GM12892 (cell line): Measurements from ENCODE around the gene IP6K3.
A peak's percentile ranks its signal among the peaks of the same experiment; 100 is the strongest.

Experiments
- DNase-seq: peaks from one replicate; pipeline ENCODE4 v3.0.0; 2011; ENCODE audit not compliant: insufficient read length
- FAIRE-seq: peaks from 2 replicates; lab custom pipeline; 2011; peaks lifted over from hg19 to GRCh38; lab: Jason Lieb, UNC
- POLR2A ChIP-seq: IDR thresholded peaks from 2 replicates; pipeline ENCODE4 v1.6.1; 2011; ENCODE audit warnings: low read depth, low read length, control low read depth
- POLR2AphosphoS5 ChIP-seq: IDR thresholded peaks from 2 replicates; pipeline ENCODE4 v1.6.1; 2011; ENCODE audit warnings: low read depth, low read length, control low read depth
- TAF1 ChIP-seq: IDR thresholded peaks from 2 replicates; pipeline ENCODE4 v1.6.1; 2011; ENCODE audit warnings: low read depth, mild to moderate bottlenecking, control low read depth, low read length, borderline replicate concordance

Gene IP6K3

GRCh38 chr6:33714385-33715040 lies 32.2 kb downstream of the IP6K3 start:
- DNase-seq, result no peak
- TF ChIP-seq POLR2AphosphoS5, result no peak
- no peak for TF ChIP-seq TAF1
- TF ChIP-seq POLR2A, result no peak
- FAIRE-seq, result no peak

- FAIRE-seq, result no peak
- no peak for DNase-seq
- no peak for TF ChIP-seq POLR2A
- TF ChIP-seq TAF1, result no peak
- TF ChIP-seq POLR2AphosphoS5, result no peak
Measured at GRCh38 chr6:33713786-33714185, 32.9 kb downstream of the IP6K3 start.

GRCh38 chr6:33712914-33713313 lies 33.8 kb downstream of the IP6K3 start:
- FAIRE-seq (no peak), DNase-seq (no peak)
- TF ChIP-seq TAF1 (no peak), POLR2A (no peak), POLR2AphosphoS5 (no peak)

GRCh38 chr6:33711140-33712129 lies 35.3 kb downstream of the IP6K3 start, which contains the start of gene UQCC2:
Gene UQCC2, minus strand, starts transcription at chr6:33711700. Its CDS starts 14 bp downstream, at chr6:33711686.
- FAIRE-seq (peak; percentile 98), DNase-seq (peak; percentile 95)
- TF ChIP-seq POLR2AphosphoS5 (peak; percentile 85), TAF1 (peak; percentile 95), POLR2A (peak; percentile 95)

GRCh38 chr6:33710296-33711121 lies 36.2 kb downstream of the IP6K3 start:
- DNase-seq, result no peak
- no peak for FAIRE-seq
- TF ChIP-seq POLR2A (no peak), TAF1 (no peak)

- TF ChIP-seq TAF1 (no peak), POLR2A (no peak), POLR2AphosphoS5 (no peak)
- FAIRE-seq, result no peak
- no peak for DNase-seq
Measured at GRCh38 chr6:33709605-33710295, 37.0 kb downstream of the IP6K3 start.

GRCh38 chr6:33708516-33709204 lies 38.0 kb downstream of the IP6K3 start:
- FAIRE-seq (no peak), DNase-seq (no peak)
- TF ChIP-seq POLR2A (no peak), POLR2AphosphoS5 (no peak), TAF1 (no peak)

GRCh38 chr6:33707771-33708170 lies 38.9 kb downstream of the IP6K3 start:
- FAIRE-seq (no peak), DNase-seq (no peak)
- TF ChIP-seq POLR2AphosphoS5 (no peak), POLR2A (no peak), TAF1 (no peak)

GRCh38 chr6:33705955-33706725 lies 40.6 kb downstream of the IP6K3 start:
- DNase-seq (no peak), FAIRE-seq (no peak)
- TF ChIP-seq POLR2AphosphoS5, result no peak
- TF ChIP-seq TAF1, result no peak
- TF ChIP-seq POLR2A, result no peak
